HT1080 (cell line): ENCODE data around the gene MPI. TPM values are rescaled to one million over a fixed set of nuclear protein-coding genes. Genes with fewer than 3 reads are reported as not detected.
"Not testable (repeated sequence)": the region's sequence is repeated elsewhere in the genome, so short reads cannot be mapped to it uniquely, and the experiment has no call there.

Source experiments
- DNase-seq: peaks from one replicate; pipeline ENCODE4 v3.0.0-alpha.2; 2015; ENCODE audit warnings: low read depth
- total RNA-seq: library from RNA; depleted of rRNA; stranded (reverse); fragments of >200 nt; shearing (Covaris generic); gene quantifications from 2 replicates; pipeline ENCODE4 v1.2.3, GENCODE V29; 2014

The MPI gene
- total RNA-seq, 1 experiment from 2014 or later = 61.3 TPM

- peak; percentile 77 for DNase-seq
Measured at GRCh38 chr15:74863239-74864056, 26.4 kb upstream of the MPI start.

- DNase-seq = no peak
Measured at GRCh38 chr15:74864296-74864695, 25.5 kb upstream of the MPI start.

GRCh38 chr15:74865316-74865715, 24.5 kb upstream of the MPI start:
- DNase-seq = no peak

GRCh38 chr15:74866090-74866489, 23.8 kb upstream of the MPI start:
- DNase-seq = peak; percentile 73

- DNase-seq = no peak
Measured at GRCh38 chr15:74867466-74868038, 22.3 kb upstream of the MPI start.

- DNase-seq = no peak
Measured at GRCh38 chr15:74868059-74868458, 21.8 kb upstream of the MPI start.

GRCh38 chr15:74869372-74869725, 20.5 kb upstream of the MPI start:
- DNase-seq = no peak

- peak; percentile 20 for DNase-seq
Measured at GRCh38 chr15:74869726-74870407, 20.0 kb upstream of the MPI start.

GRCh38 chr15:74870436-74871215, 19.2 kb upstream of the MPI start:
- DNase-seq = no peak

- no peak for DNase-seq
Measured at GRCh38 chr15:74872702-74873035, 17.2 kb upstream of the MPI start.

GRCh38 chr15:74873036-74873755, 16.6 kb upstream of the MPI start, which contains the start of gene SCAMP2:
Gene SCAMP2 (minus strand): TSS chr15:74873365. CDS start chr15:74873255, 110 bp downstream.
- peak; percentile 90 for DNase-seq

- peak; percentile 20 for DNase-seq
Measured at GRCh38 chr15:74873756-74874424, 16.0 kb upstream of the MPI start.

GRCh38 chr15:74878273-74878672, 11.6 kb upstream of the MPI start:
- DNase-seq = no peak

- no peak for DNase-seq
Measured at GRCh38 chr15:74882528-74882927, 7.3 kb upstream of the MPI start.

- no peak for DNase-seq
Measured at GRCh38 chr15:74884428-74885223, 5.2 kb upstream of the MPI start.

- DNase-seq = no peak
Measured at GRCh38 chr15:74885461-74885860, 4.4 kb upstream of the MPI start.

GRCh38 chr15:74887537-74888193, 2.2 kb upstream of the MPI start:
- not testable (repeated sequence) for DNase-seq

- no peak for DNase-seq
Measured at GRCh38 chr15:74888716-74889115, 1.1 kb upstream of the MPI start.

GRCh38 chr15:74889390-74889882, 406 bp upstream of the MPI start:
- peak; percentile 55 for DNase-seq
